Inflammatory macrophage treated with lipopolysaccharide for 1 hour (primary cell): Measurements from ENCODE around the gene ZNF467.

Experiments
- DNase-seq, 2 donors: peaks; one replicate each; pipeline ENCODE4 v3.0.0-alpha.2; 2020 to 2022

ZNF467 gene, protein sequence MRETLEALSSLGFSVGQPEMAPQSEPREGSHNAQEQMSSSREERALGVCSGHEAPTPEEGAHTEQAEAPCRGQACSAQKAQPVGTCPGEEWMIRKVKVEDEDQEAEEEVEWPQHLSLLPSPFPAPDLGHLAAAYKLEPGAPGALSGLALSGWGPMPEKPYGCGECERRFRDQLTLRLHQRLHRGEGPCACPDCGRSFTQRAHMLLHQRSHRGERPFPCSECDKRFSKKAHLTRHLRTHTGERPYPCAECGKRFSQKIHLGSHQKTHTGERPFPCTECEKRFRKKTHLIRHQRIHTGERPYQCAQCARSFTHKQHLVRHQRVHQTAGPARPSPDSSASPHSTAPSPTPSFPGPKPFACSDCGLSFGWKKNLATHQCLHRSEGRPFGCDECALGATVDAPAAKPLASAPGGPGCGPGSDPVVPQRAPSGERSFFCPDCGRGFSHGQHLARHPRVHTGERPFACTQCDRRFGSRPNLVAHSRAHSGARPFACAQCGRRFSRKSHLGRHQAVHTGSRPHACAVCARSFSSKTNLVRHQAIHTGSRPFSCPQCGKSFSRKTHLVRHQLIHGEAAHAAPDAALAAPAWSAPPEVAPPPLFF

DNA sequence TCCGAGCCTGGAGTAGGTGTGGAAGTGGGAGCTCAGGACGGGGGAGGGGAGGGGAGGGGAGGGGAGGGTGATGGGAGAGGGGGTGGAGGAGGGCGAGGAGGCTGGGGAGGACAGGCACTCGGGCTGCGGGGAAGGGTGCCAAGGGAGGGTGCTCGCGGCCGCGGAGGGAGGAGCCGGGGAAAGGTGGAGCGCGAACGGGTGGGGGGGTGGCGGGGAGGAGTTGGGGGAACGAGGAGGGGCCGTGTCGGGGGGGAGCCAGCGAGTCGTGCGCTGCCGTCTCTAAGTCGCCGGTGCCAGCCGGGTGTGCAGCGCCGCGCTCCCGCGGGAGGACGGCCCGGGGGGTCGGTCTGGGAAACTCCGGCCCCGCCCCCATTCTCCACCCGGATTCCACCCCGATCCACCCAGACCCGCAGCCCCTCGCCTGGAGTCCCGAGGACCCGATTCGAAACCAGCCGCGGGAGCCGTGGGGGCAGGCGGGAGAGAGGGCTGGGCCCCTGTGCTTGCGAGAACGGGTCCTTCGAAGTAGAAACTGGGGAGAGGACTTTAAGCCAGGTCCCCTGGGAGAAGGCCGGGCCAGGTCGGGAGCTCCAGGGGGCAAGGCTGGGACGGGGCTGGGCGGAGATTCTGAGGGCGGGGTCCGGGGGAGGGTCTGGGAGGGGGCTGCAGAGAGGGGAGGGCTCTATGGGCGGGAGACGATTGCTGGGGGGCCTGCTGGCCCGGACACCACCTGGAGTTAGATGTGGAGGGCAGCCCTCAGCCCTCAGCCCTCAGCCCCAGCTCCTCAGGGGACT, at the start of gene ZNF467:
ZNF467 (minus strand) TSS at position 143 of the 791 bp plus-strand sequence. CDS start 2,556 bp downstream, outside the sequence.
- DNase-seq, result no peak

GRCh38 chr7:149822353-149822943, 49.1 kb upstream of the ZNF467 start:
- DNase-seq, result no peak

DNA sequence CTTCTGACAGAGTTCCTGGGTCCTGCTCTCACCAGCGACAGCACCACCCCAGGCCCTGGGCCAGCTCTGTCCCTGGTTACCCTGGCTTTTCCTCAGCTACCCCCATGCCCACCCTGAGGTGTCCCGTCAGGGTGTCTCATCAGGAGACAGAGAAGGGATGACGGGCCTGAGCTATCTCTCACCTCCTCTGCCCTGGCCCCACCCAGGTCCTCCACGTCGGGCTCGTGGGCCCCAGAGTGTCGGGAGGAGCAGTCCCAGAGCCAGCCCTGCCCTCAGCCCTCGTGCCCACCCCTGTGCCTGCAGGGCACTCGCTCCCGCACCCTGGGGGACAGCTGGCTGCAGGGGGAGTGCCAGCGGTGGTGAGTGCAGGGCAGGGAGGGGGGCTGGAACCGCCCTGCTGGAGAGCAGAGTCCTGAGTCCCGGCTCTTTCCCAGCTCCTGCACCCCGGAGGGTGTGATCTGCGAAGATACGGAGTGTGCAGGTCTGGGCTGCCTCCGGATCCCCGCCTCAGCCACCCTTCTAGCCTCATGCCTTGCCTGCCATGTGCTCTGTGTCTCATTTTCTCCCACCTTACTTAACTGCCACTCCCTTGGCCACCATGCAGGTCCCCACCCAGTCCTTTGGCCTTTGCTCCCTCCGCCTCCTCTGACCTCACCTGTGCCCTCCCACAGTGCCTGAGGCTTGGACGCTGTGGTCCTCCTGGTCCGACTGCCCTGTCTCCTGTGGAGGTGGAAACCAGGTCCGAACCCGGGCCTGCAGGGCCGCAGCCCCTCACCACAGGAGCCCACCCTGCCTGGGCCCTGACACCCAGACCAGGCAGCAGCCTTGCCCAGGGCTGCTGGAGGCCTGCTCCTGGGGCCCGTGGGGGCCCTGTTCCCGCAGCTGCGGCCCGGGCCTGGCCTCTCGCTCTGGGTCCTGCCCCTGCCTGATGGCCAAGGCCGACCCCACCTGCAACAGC, 48.1 kb upstream of the ZNF467 start:
- DNase-seq, result no peak

- no peak for DNase-seq
These were observed 47.3 kb upstream of the ZNF467 start for GRCh38 chr7:149820622-149821190.

GRCh38 chr7:149819961-149820340, 46.6 kb upstream of the ZNF467 start:
- DNase-seq, result no peak

DNA sequence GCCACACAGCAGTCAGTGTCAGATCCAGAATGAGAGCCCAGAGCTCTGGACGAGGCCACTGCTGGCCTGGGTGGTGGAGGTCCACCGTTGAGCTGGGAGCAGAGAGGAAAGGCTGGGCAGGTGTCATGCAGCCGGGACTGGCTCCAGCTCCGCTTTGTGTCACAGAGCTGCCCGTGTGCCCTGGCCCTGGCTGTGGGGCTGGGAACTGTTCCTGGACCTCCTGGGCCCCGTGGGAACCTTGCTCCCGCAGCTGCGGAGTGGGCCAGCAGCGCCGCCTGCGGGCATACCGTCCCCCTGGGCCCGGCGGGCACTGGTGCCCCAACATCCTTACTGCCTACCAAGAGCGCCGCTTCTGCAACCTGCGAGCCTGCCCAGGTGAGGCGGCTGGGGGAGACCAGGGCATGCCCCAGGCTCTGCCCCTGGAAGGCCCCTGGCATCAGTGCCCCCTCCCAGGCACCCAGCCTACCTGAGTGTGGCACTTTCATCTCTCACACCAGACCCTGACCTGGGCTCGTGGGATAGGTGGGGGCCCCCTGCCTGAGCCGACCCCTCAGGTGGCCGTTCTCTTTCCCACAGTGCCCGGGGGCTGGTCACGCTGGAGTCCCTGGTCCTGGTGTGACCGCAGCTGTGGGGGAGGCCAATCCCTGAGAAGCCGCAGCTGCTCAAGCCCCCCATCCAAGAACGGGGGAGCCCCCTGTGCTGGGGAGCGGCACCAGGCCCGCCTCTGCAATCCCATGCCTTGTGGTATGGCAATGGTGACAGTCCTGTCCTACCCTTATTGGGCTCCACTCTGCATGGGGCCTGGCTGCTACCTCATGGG, 46.0 kb upstream of the ZNF467 start:
- no peak for DNase-seq

DNA sequence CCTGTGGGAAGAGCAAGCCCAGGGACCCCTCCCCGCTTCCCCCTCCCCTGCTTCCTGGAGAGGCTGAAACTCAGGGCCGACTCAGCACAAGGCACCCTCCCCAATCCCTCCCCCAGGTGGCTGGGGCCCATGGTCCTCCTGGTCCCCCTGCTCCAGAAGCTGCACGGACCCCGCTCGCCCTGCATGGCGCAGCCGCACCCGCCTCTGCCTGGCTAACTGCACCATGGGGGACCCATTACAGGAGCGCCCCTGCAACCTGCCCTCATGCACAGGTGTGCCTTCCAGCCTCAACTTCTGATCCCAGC, 45.1 kb upstream of the ZNF467 start:
- no peak for DNase-seq

- no peak for DNase-seq
These were observed 44.6 kb upstream of the ZNF467 start for GRCh38 chr7:149817836-149818535.

GRCh38 chr7:149817301-149817771, 43.9 kb upstream of the ZNF467 start:
- DNase-seq, result no peak

GRCh38 chr7:149816794-149817193, 43.4 kb upstream of the ZNF467 start:
- no peak for DNase-seq

GRCh38 chr7:149816267-149816751, 42.9 kb upstream of the ZNF467 start:
- DNase-seq, result no peak

- no peak for DNase-seq
These were observed 42.4 kb upstream of the ZNF467 start for GRCh38 chr7:149815661-149816266.

DNA sequence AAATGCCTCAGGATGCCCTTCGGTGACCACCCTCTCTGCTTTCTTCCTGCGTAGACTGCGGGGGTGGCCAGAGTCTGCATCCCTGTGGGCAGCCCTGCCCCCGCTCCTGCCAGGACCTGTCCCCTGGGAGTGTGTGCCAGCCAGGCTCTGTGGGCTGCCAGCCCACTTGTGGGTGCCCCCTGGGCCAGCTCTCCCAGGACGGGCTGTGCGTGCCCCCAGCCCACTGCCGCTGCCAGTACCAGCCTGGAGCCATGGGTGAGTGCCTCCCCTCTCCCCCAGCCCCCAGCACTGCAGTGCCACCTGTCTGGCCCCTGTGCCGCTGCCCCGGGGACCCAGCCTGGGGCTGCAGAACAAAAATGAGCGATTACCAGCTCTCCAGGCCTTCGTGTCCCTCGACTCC, 41.7 kb upstream of the ZNF467 start:
- no peak for DNase-seq

DNA sequence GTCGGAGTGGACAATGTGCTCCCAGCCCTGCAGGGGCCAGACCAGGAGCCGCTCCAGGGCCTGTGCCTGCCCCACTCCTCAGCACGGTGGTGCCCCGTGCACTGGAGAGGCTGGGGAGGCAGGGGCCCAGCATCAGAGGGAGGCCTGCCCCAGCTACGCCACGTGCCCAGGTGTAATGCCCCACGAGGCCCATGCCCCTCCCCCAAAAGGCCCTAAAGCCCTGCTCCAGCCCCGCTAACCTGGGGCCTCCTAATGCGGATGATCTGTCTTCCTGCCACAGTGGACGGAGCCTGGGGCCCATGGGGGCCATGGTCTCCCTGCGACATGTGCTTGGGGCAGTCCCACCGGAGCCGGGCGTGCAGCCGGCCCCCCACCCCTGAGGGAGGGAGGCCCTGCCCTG, 41.1 kb upstream of the ZNF467 start:
- DNase-seq, result no peak

DNA sequence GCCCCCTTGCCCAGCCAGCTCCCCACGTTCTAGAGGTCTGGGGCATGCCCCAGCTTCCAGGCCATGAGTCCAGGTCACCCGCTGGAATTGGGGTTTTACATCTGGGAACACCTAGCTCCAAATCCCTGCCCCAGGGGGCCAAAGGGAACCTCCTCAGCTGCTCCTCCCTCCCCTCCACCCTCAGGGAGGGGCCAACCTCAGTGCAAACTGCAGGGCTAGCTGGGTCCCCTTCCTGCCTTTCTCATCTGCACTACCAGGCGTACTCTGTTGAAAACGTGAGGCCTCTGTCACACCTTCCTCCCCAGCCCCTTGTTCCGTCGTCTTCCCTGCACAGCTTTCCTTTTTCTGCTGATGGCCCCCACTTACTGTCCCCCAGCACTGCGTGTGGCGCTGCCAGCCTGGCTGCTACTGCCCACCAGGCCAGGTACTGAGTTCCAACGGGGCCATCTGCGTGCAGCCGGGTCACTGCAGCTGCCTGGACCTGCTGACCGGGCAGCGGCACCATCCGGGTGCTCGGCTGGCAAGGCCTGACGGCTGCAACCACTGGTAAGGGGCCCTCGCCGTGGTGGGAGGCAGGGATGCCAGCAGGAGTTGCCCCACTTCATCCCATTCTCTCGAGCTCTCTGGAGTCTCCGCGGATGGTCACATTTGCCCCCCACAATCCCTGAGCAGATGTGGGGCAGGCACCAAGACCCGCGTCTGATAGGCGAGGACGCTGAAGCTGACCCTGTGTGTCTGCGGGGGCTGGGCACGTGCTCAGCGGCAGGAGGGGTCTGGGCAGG, 40.1 kb upstream of the ZNF467 start:
- no peak for DNase-seq

- no peak for DNase-seq
These were observed 38.6 kb upstream of the ZNF467 start for GRCh38 chr7:149811831-149812490.

DNA sequence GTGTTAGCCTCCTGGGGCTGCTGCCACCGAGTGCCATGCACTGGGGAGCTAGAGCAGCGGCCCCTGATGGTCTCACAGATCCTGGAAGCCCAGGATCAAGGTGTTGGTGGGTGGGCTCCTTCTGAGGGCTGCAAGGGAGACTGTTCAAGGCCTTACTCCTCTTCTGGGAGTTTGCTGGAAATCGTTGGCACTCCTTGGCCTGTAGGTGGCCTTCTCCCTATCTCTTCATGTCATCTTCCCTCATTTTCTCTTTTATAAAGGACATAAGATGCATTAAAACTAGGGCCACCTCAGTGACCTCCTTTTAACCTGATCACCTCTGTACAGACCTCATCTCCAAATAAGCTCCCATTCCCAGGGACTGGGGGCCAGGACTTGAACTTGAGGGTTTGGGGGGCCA, 37.8 kb upstream of the ZNF467 start:
- DNase-seq, result no peak

DNA sequence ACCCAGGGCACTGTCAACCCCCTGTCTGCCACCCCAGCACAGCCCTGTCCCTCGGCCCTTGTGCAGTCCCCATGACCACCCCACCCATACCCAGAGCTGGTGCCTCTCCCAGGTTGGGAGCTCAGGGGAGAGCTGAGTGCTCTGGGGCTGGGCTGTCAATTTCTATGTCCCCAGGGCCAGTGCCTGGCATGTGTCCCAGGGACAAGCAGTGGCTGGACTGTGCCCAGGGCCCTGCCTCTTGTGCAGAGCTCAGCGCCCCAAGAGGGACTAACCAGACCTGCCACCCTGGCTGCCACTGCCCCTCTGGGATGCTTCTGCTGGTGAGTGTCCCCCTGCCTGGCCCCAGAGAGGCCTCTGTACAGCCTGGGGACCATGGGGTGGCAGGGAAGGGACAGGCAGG, 35.8 kb upstream of the ZNF467 start:
- no peak for DNase-seq
